Astrocyte (in vitro differentiated cells and primary cell): ENCODE results near the gene MYO9A. TPM values are rescaled to one million over a fixed set of nuclear protein-coding genes. Genes with fewer than 3 reads are reported as not detected.
A peak's percentile ranks its signal among the peaks of the same experiment; 100 is the strongest.

Experiments
- DNase-seq: peaks from one replicate; pipeline ENCODE4 v3.0.0-alpha.2; 2010; ENCODE audit warnings: low read depth
- FAIRE-seq: peaks from 2 replicates; lab custom pipeline; 2011; peaks lifted over from hg19 to GRCh38; lab: Jason Lieb, UNC
- H2AFZ ChIP-seq: 2 replicates; pipeline ENCODE4 v1.6.0; 2012; ENCODE audit warnings: low read depth, low read length, inconsistent platforms
- H3K27ac ChIP-seq: 2 replicates; pipeline ENCODE4 v1.5.1; 2011; ENCODE audit warnings: low read depth, low read length, inconsistent platforms
- H3K27me3 ChIP-seq: 2 replicates; pipeline ENCODE4 v1.6.0; 2011; ENCODE audit warnings: low read length, inconsistent platforms; ENCODE audit not compliant: insufficient read depth
- H3K36me3 ChIP-seq: 2 replicates; pipeline ENCODE4 v1.5.1; 2011; ENCODE audit warnings: low read length, inconsistent platforms; ENCODE audit not compliant: insufficient read depth
- H3K4me1 ChIP-seq: 2 replicates; pipeline ENCODE4 v1.5.1; 2011; ENCODE audit warnings: low read length, inconsistent platforms; ENCODE audit not compliant: insufficient read depth
- H3K4me2 ChIP-seq: 2 replicates; pipeline ENCODE4 v1.6.0; 2012; ENCODE audit warnings: low read length, inconsistent platforms
- H3K4me3 ChIP-seq: 2 replicates; pipeline ENCODE4 v1.5.1; 2011; ENCODE audit warnings: low read depth, mild to moderate bottlenecking, low read length, inconsistent platforms; ENCODE audit not compliant: insufficient read depth
- H3K79me2 ChIP-seq: 2 replicates; pipeline ENCODE4 v1.6.0; 2012; ENCODE audit warnings: mild to moderate bottlenecking, low read length, inconsistent platforms; ENCODE audit not compliant: insufficient read depth
- H3K9ac ChIP-seq: 2 replicates; pipeline ENCODE4 v1.6.0; 2012; ENCODE audit warnings: mild to moderate bottlenecking, low read length, inconsistent platforms
- H3K9me3 ChIP-seq: 2 replicates; pipeline ENCODE4 v1.5.1; 2012; ENCODE audit warnings: low read depth, mild to moderate bottlenecking, low read length, inconsistent platforms; ENCODE audit not compliant: insufficient read depth
- H4K20me1 ChIP-seq: 2 replicates; pipeline ENCODE4 v1.6.0; 2012; ENCODE audit warnings: low read length, inconsistent platforms; ENCODE audit not compliant: insufficient read depth
- H3K27ac Mint-ChIP-seq: one replicate; pipeline ENCODE4 v1.8.0; 2021; ENCODE audit warnings: mild to moderate bottlenecking, mixed read lengths; ENCODE audit not compliant: unreplicated experiment
- H3K27me3 Mint-ChIP-seq: one replicate; pipeline ENCODE4 v1.8.0; 2021; ENCODE audit warnings: low read depth, mixed read lengths; ENCODE audit not compliant: unreplicated experiment
- H3K36me3 Mint-ChIP-seq: one replicate; pipeline ENCODE4 v1.8.0; 2021; ENCODE audit warnings: low read depth, mixed read lengths; ENCODE audit not compliant: unreplicated experiment
- H3K4me1 Mint-ChIP-seq: one replicate; pipeline ENCODE4 v1.8.0; 2021; ENCODE audit warnings: low read depth, mixed read lengths; ENCODE audit not compliant: unreplicated experiment
- H3K4me3 Mint-ChIP-seq: one replicate; pipeline ENCODE4 v1.8.0; 2021; ENCODE audit warnings: mild to moderate bottlenecking, moderate library complexity, mixed read lengths; ENCODE audit not compliant: unreplicated experiment
- H3K9me3 Mint-ChIP-seq: one replicate; pipeline ENCODE4 v1.8.0; 2021; ENCODE audit warnings: mild to moderate bottlenecking, mixed read lengths; ENCODE audit not compliant: unreplicated experiment
- CTCF ChIP-seq: IDR thresholded peaks from 2 replicates; pipeline ENCODE4 v1.5.1; 2011; ENCODE audit warnings: low read depth, mild to moderate bottlenecking, inconsistent platforms, low read length, moderate library complexity; ENCODE audit not compliant: insufficient read depth
- EZH2 ChIP-seq: IDR thresholded peaks from 2 replicates; pipeline ENCODE4 v1.6.1; 2012; ENCODE audit warnings: mild to moderate bottlenecking, low read length, inconsistent platforms; ENCODE audit not compliant: insufficient read depth
- total RNA-seq: library from RNA; stranded (reverse); gene quantifications from 2 replicates; pipeline ENCODE4 v1.2.1, GENCODE V29; 2021

MYO9A gene
- total RNA-seq, 1 donor from 2014 or later: 26.4 TPM

- Histone ChIP-seq H3K27me3 (no peaks in the 10 kb centered on the region), H3K4me3 (no peak overlapping the region), H4K20me1 (no peaks in the 10 kb centered on the region), H3K36me3 (no peaks in the 10 kb centered on the region), H3K9ac (no peak overlapping the region), H2AFZ (no peak overlapping the region), H3K79me2 (no peaks in the 10 kb centered on the region), H3K4me1 (peaks cover 16% of the 10 kb centered on the region), H3K9me3 (no peaks in the 10 kb centered on the region), H3K4me2 (peak overlapping the region; percentile 56), H3K27ac (no peak overlapping the region)
- H3K9me3 Mint-ChIP-seq: no peaks in the 10 kb centered on the region
- FAIRE-seq: no peak
- no peaks in the 10 kb centered on the region for H3K27me3 Mint-ChIP-seq
- TF ChIP-seq EZH2 (no peak), CTCF (peak; percentile 77)
- DNase-seq: peak; percentile 33
- no peaks in the 10 kb centered on the region for H3K36me3 Mint-ChIP-seq
- no peak overlapping the region for H3K4me3 Mint-ChIP-seq
- peaks cover 31% of the 10 kb centered on the region for H3K4me1 Mint-ChIP-seq
- H3K27ac Mint-ChIP-seq: peak overlapping the region; percentile 43
Observed at GRCh38 chr15:71780115-71780976, 337.6 kb downstream of the MYO9A start.

GRCh38 chr15:71779073-71779797 lies 338.7 kb downstream of the MYO9A start:
- Histone ChIP-seq H3K36me3 (no peaks in the 10 kb centered on the region), H3K4me3 (no peak overlapping the region), H3K9ac (no peak overlapping the region), H3K4me2 (no peak overlapping the region), H4K20me1 (no peaks in the 10 kb centered on the region), H3K27me3 (no peaks in the 10 kb centered on the region), H3K4me1 (peaks cover 16% of the 10 kb centered on the region), H3K79me2 (no peaks in the 10 kb centered on the region), H3K9me3 (no peaks in the 10 kb centered on the region), H3K27ac (no peak overlapping the region), H2AFZ (no peak overlapping the region)
- no peak for DNase-seq
- Mint-ChIP-seq H3K4me3 (no peak overlapping the region), H3K36me3 (no peaks in the 10 kb centered on the region), H3K4me1 (peaks cover 31% of the 10 kb centered on the region), H3K9me3 (no peaks in the 10 kb centered on the region), H3K27me3 (no peaks in the 10 kb centered on the region), H3K27ac (peak overlapping the region; percentile 41)
- TF ChIP-seq CTCF (no peak), EZH2 (no peak)
- no peak for FAIRE-seq
